Measurements from ENCODE around the gene LTBP4. TPM values are rescaled to one million over a fixed set of nuclear protein-coding genes. Genes with fewer than 3 reads are reported as not detected.

The LTBP4 gene
- total RNA-seq, 1 donor from 2014 or later, result 217 TPM

- no peak for DNase-seq (ENCODE audit: low spot score)
Measured at GRCh38 chr19:40596608-40597328, 4.4 kb upstream of the LTBP4 start.

GRCh38 chr19:40597329-40597838 is 3.8 kb upstream of the LTBP4 start:
- DNase-seq (ENCODE audit: low spot score), result no peak

GRCh38 chr19:40598121-40598917 is 2.9 kb upstream of the LTBP4 start:
- no peak for DNase-seq (ENCODE audit: low spot score)

- DNase-seq (ENCODE audit: low spot score), result no peak
Measured at GRCh38 chr19:40598918-40599307, 2.3 kb upstream of the LTBP4 start.

- DNase-seq (ENCODE audit: low spot score), result no peak
Measured at GRCh38 chr19:40599331-40599901, 1.8 kb upstream of the LTBP4 start.

- no peak for DNase-seq (ENCODE audit: low spot score)
Measured at GRCh38 chr19:40599902-40600569, 1.1 kb upstream of the LTBP4 start.

GRCh38 chr19:40600570-40601133 is 517 bp upstream of the LTBP4 start:
- no peak for DNase-seq (ENCODE audit: low spot score)

- no peak for DNase-seq (ENCODE audit: low spot score)
Measured at GRCh38 chr19:40603071-40603388, 1.9 kb downstream of the LTBP4 start.

- peak; percentile 97 for DNase-seq (ENCODE audit: low spot score)
Measured at GRCh38 chr19:40603389-40604170, 2.4 kb downstream of the LTBP4 start.

- no peak for DNase-seq (ENCODE audit: low spot score)
Measured at GRCh38 chr19:40604171-40604646, 3.0 kb downstream of the LTBP4 start.

- no peak for DNase-seq (ENCODE audit: low spot score)
Measured at GRCh38 chr19:40604647-40605215, 3.6 kb downstream of the LTBP4 start.

- no peak for DNase-seq (ENCODE audit: low spot score)
Measured at GRCh38 chr19:40605216-40605971, 4.2 kb downstream of the LTBP4 start.

- no peak for DNase-seq (ENCODE audit: low spot score)
Measured at GRCh38 chr19:40607311-40608239, 6.4 kb downstream of the LTBP4 start.

- no peak for DNase-seq (ENCODE audit: low spot score)
Measured at GRCh38 chr19:40608240-40608621, 7.1 kb downstream of the LTBP4 start.

GRCh38 chr19:40608957-40609356 is 7.8 kb downstream of the LTBP4 start:
- no peak for DNase-seq (ENCODE audit: low spot score)

GRCh38 chr19:40609561-40610395 is 8.6 kb downstream of the LTBP4 start:
- DNase-seq (ENCODE audit: low spot score), result peak; percentile 97

- no peak for DNase-seq (ENCODE audit: low spot score)
Measured at GRCh38 chr19:40610396-40611064, 9.4 kb downstream of the LTBP4 start.
